OCI-LY7 (cell line): ENCODE results near the gene MAPK13.

ENCODE experiments used
- EZH2phosphoT487 ChIP-seq: fragments of 200-600 bp; sonication (generic); IDR thresholded peaks from 2 replicates; pipeline ENCODE4 v1.6.1; 2018; ENCODE audit warnings: low read depth, borderline replicate concordance, mild to moderate bottlenecking, mixed run types, antibody characterized with exemption, low read length, moderate library complexity, mixed read lengths
- TF ChIP-seq, protein P1 (sequence below): fragments of 200-600 bp; sonication (generic); conservative IDR thresholded peaks from 2 replicates; pipeline ENCODE4 v1.5.1; 2014; ENCODE audit warnings: mild to moderate bottlenecking, antibody characterized with exemption, low read length, moderate library complexity, mixed read lengths

DNA sequence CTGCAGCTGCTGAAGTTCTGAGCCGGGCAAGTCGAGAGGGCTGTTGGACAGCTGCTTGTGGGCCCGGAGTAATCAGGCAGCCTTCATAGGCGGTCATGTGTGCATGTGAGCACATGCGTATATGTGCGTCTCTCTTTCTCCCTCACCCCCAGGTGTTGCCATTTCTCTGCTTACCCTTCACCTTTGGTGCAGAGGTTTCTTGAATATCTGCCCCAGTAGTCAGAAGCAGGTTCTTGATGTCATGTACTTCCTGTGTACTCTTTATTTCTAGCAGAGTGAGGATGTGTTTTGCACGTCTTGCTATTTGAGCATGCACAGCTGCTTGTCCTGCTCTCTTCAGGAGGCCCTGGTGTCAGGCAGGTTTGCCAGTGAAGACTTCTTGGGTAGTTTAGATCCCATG is 21.2 kb upstream of the MAPK13 start:
- TF ChIP-seq, protein P1, sequence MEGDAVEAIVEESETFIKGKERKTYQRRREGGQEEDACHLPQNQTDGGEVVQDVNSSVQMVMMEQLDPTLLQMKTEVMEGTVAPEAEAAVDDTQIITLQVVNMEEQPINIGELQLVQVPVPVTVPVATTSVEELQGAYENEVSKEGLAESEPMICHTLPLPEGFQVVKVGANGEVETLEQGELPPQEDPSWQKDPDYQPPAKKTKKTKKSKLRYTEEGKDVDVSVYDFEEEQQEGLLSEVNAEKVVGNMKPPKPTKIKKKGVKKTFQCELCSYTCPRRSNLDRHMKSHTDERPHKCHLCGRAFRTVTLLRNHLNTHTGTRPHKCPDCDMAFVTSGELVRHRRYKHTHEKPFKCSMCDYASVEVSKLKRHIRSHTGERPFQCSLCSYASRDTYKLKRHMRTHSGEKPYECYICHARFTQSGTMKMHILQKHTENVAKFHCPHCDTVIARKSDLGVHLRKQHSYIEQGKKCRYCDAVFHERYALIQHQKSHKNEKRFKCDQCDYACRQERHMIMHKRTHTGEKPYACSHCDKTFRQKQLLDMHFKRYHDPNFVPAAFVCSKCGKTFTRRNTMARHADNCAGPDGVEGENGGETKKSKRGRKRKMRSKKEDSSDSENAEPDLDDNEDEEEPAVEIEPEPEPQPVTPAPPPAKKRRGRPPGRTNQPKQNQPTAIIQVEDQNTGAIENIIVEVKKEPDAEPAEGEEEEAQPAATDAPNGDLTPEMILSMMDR: no peak
- no peak for TF ChIP-seq EZH2phosphoT487
